ENCODE data around the gene CSPG5. TPM values are rescaled to one million over a fixed set of nuclear protein-coding genes. Genes with fewer than 3 reads are reported as not detected.

Gene CSPG5
- polyA plus RNA-seq, 1 donor (not counting 4 experiments of a cell fraction or from before 2014, with no cell fraction given): 0.14 TPM

- Histone ChIP-seq H3K9me1 (ENCODE audit: control insufficient read depth, extremely low read depth, insufficient read depth, low read length) (no peaks in the 10 kb centered on the region), H3K4me2 (ENCODE audit: control insufficient read depth, extremely low read depth, insufficient read depth, low read depth, low read length) (no peak overlapping the region), H4K20me1 (ENCODE audit: control insufficient read depth, extremely low read depth, insufficient read depth, low read length) (no peaks in the 10 kb centered on the region), H3K9ac (ENCODE audit: control insufficient read depth, extremely low read depth, insufficient read depth, low read length) (no peak overlapping the region), H3K36me3 (ENCODE audit: control insufficient read depth in 2 of 2, extremely low read depth in 1 of 2, insufficient read depth in 2 of 2, low read length in 2 of 2) (peaks cover 18 to 24% of the 10 kb centered on the region in 2 experiments), H3K27me3 (ENCODE audit: control insufficient read depth, extremely low read depth, insufficient read depth, low read length) (no peaks in the 10 kb centered on the region), H3K9me3 (ENCODE audit: control insufficient read depth, low read depth, low read length) (no peaks in the 10 kb centered on the region), H3K27ac (ENCODE audit: control insufficient read depth, insufficient read depth, low read length) (no peak overlapping the region), H2AFZ (ENCODE audit: control insufficient read depth, low read length) (no peak overlapping the region), H3K4me3 (ENCODE audit: control insufficient read depth in 2 of 3, extremely low read depth in 1 of 3, insufficient read depth in 2 of 3, low read depth in 1 of 3, low read length in 3 of 3) (no peak overlapping the region), H3K4me1 (ENCODE audit: control insufficient read depth, extremely low read depth, insufficient read depth, low read length) (no peaks in the 10 kb centered on the region), H3K79me2 (ENCODE audit: control insufficient read depth, insufficient read depth, low read length) (no peaks in the 10 kb centered on the region)
- FAIRE-seq (no peak), DNase-seq (ENCODE audit: low read depth, low spot score) (no peak)
- TF ChIP-seq CTCF (optimal IDR thresholded peaks at IDR 0.05 in 1 of 3, IDR thresholded peaks at IDR 0.05 in 1 of 3, conservative IDR thresholded peaks at IDR 0.05 in 1 of 3; ENCODE audit: extremely low read depth in 1 of 3, insufficient read depth in 2 of 3, low read length in 3 of 3) (no peak), EZH2 (IDR thresholded peaks at IDR 0.05; ENCODE audit: low read length) (no peak)
- dilution Hi-C loops (cut with MboI; ENCODE audit: extremely low pct_ligation_motif_present, low sequenced_read_pairs): no loop called here
Measured at GRCh38 chr3:47622671-47623461, 44.2 kb upstream of the CSPG5 start.

GRCh38 chr3:47617086-47618010 lies 38.7 kb upstream of the CSPG5 start:
- H3K4me2 ChIP-seq (ENCODE audit: control insufficient read depth, extremely low read depth, insufficient read depth, low read depth, low read length): no peak overlapping the region
- no peak for TF ChIP-seq CTCF (optimal IDR thresholded peaks at IDR 0.05 in 1 of 3, IDR thresholded peaks at IDR 0.05 in 1 of 3, conservative IDR thresholded peaks at IDR 0.05 in 1 of 3; ENCODE audit: extremely low read depth in 1 of 3, insufficient read depth in 2 of 3, low read length in 3 of 3)
- TF ChIP-seq EZH2 (IDR thresholded peaks at IDR 0.05; ENCODE audit: low read length): no peak
- peaks cover 4% of the 10 kb centered on the region for H3K4me1 ChIP-seq (ENCODE audit: control insufficient read depth, extremely low read depth, insufficient read depth, low read length)
- peaks cover 11 to 18% of the 10 kb centered on the region in 2 experiments for H3K36me3 ChIP-seq (ENCODE audit: control insufficient read depth in 2 of 2, extremely low read depth in 1 of 2, insufficient read depth in 2 of 2, low read length in 2 of 2)
- dilution Hi-C loops (cut with MboI; ENCODE audit: extremely low pct_ligation_motif_present, low sequenced_read_pairs): no loop called here
- no peak overlapping the region for H3K9ac ChIP-seq (ENCODE audit: control insufficient read depth, extremely low read depth, insufficient read depth, low read length)
- DNase-seq (ENCODE audit: low read depth, low spot score) (no peak), FAIRE-seq (no peak)
- H3K9me3 ChIP-seq (ENCODE audit: control insufficient read depth, low read depth, low read length): no peaks in the 10 kb centered on the region
- no peaks in the 10 kb centered on the region for H3K79me2 ChIP-seq (ENCODE audit: control insufficient read depth, insufficient read depth, low read length)
- H2AFZ ChIP-seq (ENCODE audit: control insufficient read depth, low read length): no peak overlapping the region
- H3K9me1 ChIP-seq (ENCODE audit: control insufficient read depth, extremely low read depth, insufficient read depth, low read length): no peaks in the 10 kb centered on the region
- H3K27me3 ChIP-seq (ENCODE audit: control insufficient read depth, extremely low read depth, insufficient read depth, low read length): no peaks in the 10 kb centered on the region
- no peak overlapping the region for H3K27ac ChIP-seq (ENCODE audit: control insufficient read depth, insufficient read depth, low read length)
- no peaks in the 10 kb centered on the region for H4K20me1 ChIP-seq (ENCODE audit: control insufficient read depth, extremely low read depth, insufficient read depth, low read length)
- H3K4me3 ChIP-seq (ENCODE audit: control insufficient read depth in 2 of 3, extremely low read depth in 1 of 3, insufficient read depth in 2 of 3, low read depth in 1 of 3, low read length in 3 of 3): no peak overlapping the region
